NCI-H1092 treated with DMSO at 0.1 percent for 48 hours (cell line): ENCODE results near the gene KDM1B.
"Not testable (repeated sequence)": the region's sequence is repeated elsewhere in the genome, so short reads cannot be mapped to it uniquely, and the experiment has no call there.

Experiments
- DNase-seq: peaks from one replicate; lab custom pipeline; 2025; lab: John Stamatoyannopoulos, UW

KDM1B gene

GRCh38 chr6:18189196-18189595 lies 34.0 kb downstream of the KDM1B start:
- DNase-seq: no peak

GRCh38 chr6:18192026-18192425 lies 36.8 kb downstream of the KDM1B start:
- no peak for DNase-seq

GRCh38 chr6:18203786-18204185 lies 48.6 kb downstream of the KDM1B start:
- DNase-seq: no peak

GRCh38 chr6:18204691-18205090 lies 49.5 kb downstream of the KDM1B start:
- no peak for DNase-seq

- DNase-seq: no peak
These were observed 51.4 kb downstream of the KDM1B start for GRCh38 chr6:18206591-18206990.

GRCh38 chr6:18207438-18207837 lies 52.2 kb downstream of the KDM1B start:
- peak; percentile 83 for DNase-seq

GRCh38 chr6:18207949-18208348 lies 52.7 kb downstream of the KDM1B start:
- DNase-seq: peak; percentile 91

GRCh38 chr6:18208778-18209177 lies 53.6 kb downstream of the KDM1B start:
- DNase-seq: not testable (repeated sequence)

- peak; percentile 38 for DNase-seq
These were observed 54.4 kb downstream of the KDM1B start for GRCh38 chr6:18209539-18210197.

- no peak for DNase-seq
These were observed 55.5 kb downstream of the KDM1B start for GRCh38 chr6:18210707-18211106.

- DNase-seq: no peak
These were observed 56.1 kb downstream of the KDM1B start for GRCh38 chr6:18211338-18211737.

- no peak for DNase-seq
These were observed 57.0 kb downstream of the KDM1B start for GRCh38 chr6:18212231-18212630.

GRCh38 chr6:18213439-18213838 lies 58.2 kb downstream of the KDM1B start:
- no peak for DNase-seq

GRCh38 chr6:18214003-18214402 lies 58.8 kb downstream of the KDM1B start:
- DNase-seq: no peak

GRCh38 chr6:18215436-18215835 lies 60.2 kb downstream of the KDM1B start:
- DNase-seq: no peak

GRCh38 chr6:18216411-18216810 lies 61.2 kb downstream of the KDM1B start:
- DNase-seq: no peak

- DNase-seq: no peak
These were observed 63.0 kb downstream of the KDM1B start for GRCh38 chr6:18218233-18218632.

- no peak for DNase-seq
These were observed 64.4 kb downstream of the KDM1B start for GRCh38 chr6:18219591-18219990.

GRCh38 chr6:18221288-18221615 lies 66.0 kb downstream of the KDM1B start:
- DNase-seq: no peak

GRCh38 chr6:18226451-18227105 lies 71.4 kb downstream of the KDM1B start:
- DNase-seq: not testable (repeated sequence)

GRCh38 chr6:18227166-18227565 lies 71.9 kb downstream of the KDM1B start:
- not testable (repeated sequence) for DNase-seq

GRCh38 chr6:18228590-18228989 lies 73.4 kb downstream of the KDM1B start:
- DNase-seq: not testable (repeated sequence)

GRCh38 chr6:18231856-18232255 lies 76.6 kb downstream of the KDM1B start:
- not testable (repeated sequence) for DNase-seq

GRCh38 chr6:18233770-18234169 lies 78.5 kb downstream of the KDM1B start:
- not testable (repeated sequence) for DNase-seq
